ENCODE measurements around the gene FHOD3. TPM values are rescaled to one million over a fixed set of nuclear protein-coding genes. Genes with fewer than 3 reads are reported as not detected.

FHOD3 gene
- total and polyA plus RNA-seq, 2 of the 8 experiments (the other 6 are each of a cell fraction or from before 2014, with no cell fraction given), result 9.7 to 10.5 TPM

DNA sequence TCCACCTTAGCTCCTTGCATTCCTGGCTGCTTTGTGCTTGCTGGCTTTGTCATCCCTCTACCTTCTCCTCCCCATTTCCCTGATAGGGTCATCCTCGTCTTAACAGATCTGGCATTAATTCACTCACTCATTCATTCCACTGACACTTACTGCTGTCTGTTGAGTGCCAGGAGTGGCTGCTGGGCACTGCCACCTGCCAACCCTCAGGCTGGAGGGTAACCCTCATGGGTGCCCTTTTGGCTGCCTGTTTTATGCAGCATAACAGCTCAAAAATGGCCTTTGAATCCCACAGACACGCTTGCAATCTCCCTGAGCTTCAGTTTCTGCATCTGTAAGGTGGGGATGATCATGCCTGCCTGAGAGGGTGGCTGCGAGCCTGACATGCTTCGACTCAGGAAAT is 25.2 kb downstream of the FHOD3 start:
- H3K23me2 ChIP-seq (ENCODE audit: low read depth, low read length), result no peaks in the 10 kb centered on the region
- no peaks in the 10 kb centered on the region for H3K79me2 ChIP-seq (ENCODE audit: control insufficient read depth in 1 of 2, insufficient read depth in 2 of 2, low read length in 2 of 2)
- H3K9me3 ChIP-seq (ENCODE audit: insufficient read depth in 2 of 2, low read depth in 1 of 2, low read length in 1 of 2), result no peaks in the 10 kb centered on the region
- H3K14ac ChIP-seq (ENCODE audit: insufficient read length), result no peak overlapping the region
- H3K79me1 ChIP-seq (ENCODE audit: low read depth, low read length), result peaks cover 2% of the 10 kb centered on the region
- H2BK15ac ChIP-seq (ENCODE audit: low read length), result no peak overlapping the region
- H3K4ac ChIP-seq (replicated peaks; ENCODE audit: insufficient read length, low read depth, low read length), result no peak overlapping the region
- DNase-seq (ENCODE audit: low read depth in 1 of 2, low spot score in 2 of 2) (peak in 1 of 2 experiments; percentile 28), FAIRE-seq (no peak)
- no peak overlapping the region for H2BK120ac ChIP-seq (replicated peaks; ENCODE audit: low read depth, low read length)
- no peak overlapping the region for H3K27ac ChIP-seq (ENCODE audit: low read depth, low read length)
- no peak overlapping the region for H2BK12ac ChIP-seq (ENCODE audit: low read depth, low read length)
- no peak overlapping the region for H4K8ac ChIP-seq (ENCODE audit: extremely low read depth, insufficient read depth, low read length)
- H2AFZ ChIP-seq (ENCODE audit: low read length), result no peak overlapping the region
- peaks cover 2% of the 10 kb centered on the region in 2 experiments for H4K20me1 ChIP-seq (replicated peaks in 1 of 2; ENCODE audit: control insufficient read depth in 1 of 2, insufficient read depth in 2 of 2, low read length in 2 of 2)
- H3K56ac ChIP-seq (replicated peaks; ENCODE audit: insufficient read length, low read depth, low read length), result no peak overlapping the region
- no peak overlapping the region for H3K18ac ChIP-seq (ENCODE audit: extremely low read depth, low read length)
- H3K4me2 ChIP-seq (ENCODE audit: insufficient read depth in 1 of 2, low read depth in 2 of 2, low read length in 2 of 2), result no peak overlapping the region
- H2AK5ac ChIP-seq (ENCODE audit: low read depth, low read length), result no peak overlapping the region
- H2BK5ac ChIP-seq (ENCODE audit: low read depth, low read length), result peak overlapping the region; percentile 56; the same call in 1 of the 2 replicates
- no peaks in the 10 kb centered on the region; a peak in 2 of 7 replicates for H3K4me1 ChIP-seq (replicated peaks in 1 of 4; ENCODE audit: control insufficient read depth in 3 of 4, insufficient read depth in 4 of 4, low read length in 3 of 4)
- ChIA-PET POLR2A (ENCODE audit: partially characterized antibody) (interaction anchor here (0.6 kb wide), 1 partner anchor 134 kb away, joined by 3 read pairs; no protein-coding TSS in a partner anchor), CTCF (ENCODE audit: partially characterized antibody) (interaction anchor here (1.4 kb wide), 1 partner anchor 16 kb away, joined by 3 read pairs; no protein-coding TSS in a partner anchor)
- H3K27me3 ChIP-seq (replicated peaks in 1 of 4; ENCODE audit: control insufficient read depth in 3 of 4, extremely low read depth in 1 of 4, insufficient read depth in 3 of 4, low read length in 3 of 4), result no peaks in the 10 kb centered on the region
- WGBS, 2 experiments (ENCODE audit: extremely low coverage in 1 of 2, insufficient coverage in 1 of 2, insufficient read length in 1 of 2, insufficient replicate concordance in 2 of 2, low coverage in 1 of 2, low lambda C conversion rate in 2 of 2, missing lambda C conversion rate in 1 of 2), result 89% methylated on average over 4 of the region's 4 CpGs; no CpG with 5 or more reads in 1 of the 2 experiments
- H4K5ac ChIP-seq (ENCODE audit: insufficient read length, low read depth, low read length), result no peak overlapping the region
- H3K23ac ChIP-seq (ENCODE audit: insufficient read length), result no peak overlapping the region
- TF ChIP-seq, protein P1, sequence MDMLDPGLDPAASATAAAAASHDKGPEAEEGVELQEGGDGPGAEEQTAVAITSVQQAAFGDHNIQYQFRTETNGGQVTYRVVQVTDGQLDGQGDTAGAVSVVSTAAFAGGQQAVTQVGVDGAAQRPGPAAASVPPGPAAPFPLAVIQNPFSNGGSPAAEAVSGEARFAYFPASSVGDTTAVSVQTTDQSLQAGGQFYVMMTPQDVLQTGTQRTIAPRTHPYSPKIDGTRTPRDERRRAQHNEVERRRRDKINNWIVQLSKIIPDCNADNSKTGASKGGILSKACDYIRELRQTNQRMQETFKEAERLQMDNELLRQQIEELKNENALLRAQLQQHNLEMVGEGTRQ (IDR thresholded peaks at IDR 0.05; ENCODE audit: low read length), result no peak
- TF ChIP-seq SP4 (IDR thresholded peaks at IDR 0.05; ENCODE audit: low read length) (no peak), KDM5A (IDR thresholded peaks at IDR 0.05; ENCODE audit: low read length) (no peak), RFX5 (IDR thresholded peaks at IDR 0.05; ENCODE audit: borderline replicate concordance, low read depth, low read length) (no peak), HDAC2 (IDR thresholded peaks at IDR 0.05; ENCODE audit: borderline replicate concordance in 1 of 2, low read depth in 2 of 2, low read length in 2 of 2) (no peak)
- no peak overlapping the region for H3K4me3 ChIP-seq (ENCODE audit: extremely low read depth in 1 of 4, insufficient read depth in 2 of 4, low read depth in 3 of 4, low read length in 4 of 4)
- no peak overlapping the region for H3K9ac ChIP-seq (replicated peaks in 1 of 4; ENCODE audit: extremely low read depth in 1 of 4, low read depth in 3 of 4, low read length in 3 of 4)
- no peak overlapping the region for H4K91ac ChIP-seq (replicated peaks; ENCODE audit: insufficient read length, low read length)
- no peak overlapping the region for H2BK20ac ChIP-seq (ENCODE audit: low read length)
- H3K36me3 ChIP-seq (ENCODE audit: control insufficient read depth in 2 of 4, insufficient read depth in 4 of 4, low read length in 3 of 4), result no peaks in the 10 kb centered on the region
